Testis (tissue), 5 donors: ENCODE data around the gene PRSS16. TPM values are rescaled to one million over a fixed set of nuclear protein-coding genes. Genes with fewer than 3 reads are reported as not detected.

Experiments
- DNase-seq: peaks from one replicate; pipeline ENCODE4 v3.0.0-alpha.2; 2019
- H3K27ac ChIP-seq, 2 donors: fragments of 200-600 bp; sonication (generic); one replicate each; pipeline ENCODE4 v1.5.1; 2019
- H3K27me3 ChIP-seq: fragments of 200-600 bp; sonication (generic); one replicate; pipeline ENCODE4 v1.5.1; 2019
- H3K36me3 ChIP-seq: fragments of 200-600 bp; sonication (generic); one replicate; pipeline ENCODE4 v1.5.1; 2017; ENCODE audit warnings: low read depth; ENCODE audit errors: missing control alignments
- H3K4me1 ChIP-seq: fragments of 200-600 bp; sonication (generic); one replicate; pipeline ENCODE4 v1.5.1; 2019
- H3K4me3 ChIP-seq, 2 donors: fragments of 200-600 bp; sonication (generic); one replicate each; pipeline ENCODE4 v1.5.1; 2017 to 2019
- H3K9me3 ChIP-seq: fragments of 200-600 bp; sonication (generic); one replicate; pipeline ENCODE4 v1.5.1; 2017
- CTCF ChIP-seq, 3 experiments: fragments of 450-650 bp in 2 of 3; fragments of 200-600 bp in 1 of 3; sonication (generic) in 1 of 3; IDR thresholded peaks; one replicate each; pipeline ENCODE4 v1.5.1; 2016 to 2019; ENCODE audit warnings: antibody characterized with exemption in 3 of 3, mild to moderate bottlenecking in 2 of 3, moderate library complexity in 1 of 3
- POLR2A ChIP-seq: fragments of 450-650 bp; IDR thresholded peaks from one replicate; pipeline ENCODE4 v1.6.1; 2017; ENCODE audit warnings: antibody characterized with exemption, mild to moderate bottlenecking, moderate library complexity
- WGBS, 2 donors: methylation state at CpG; one replicate each; pipeline ENCODE4 v1.1.5; 2018; 5-methylcytosine and 5-hydroxymethylcytosine counted together
- intact Hi-C: fragments of 100-400 bp; cut with DNase I; formaldehyde crosslinking; loops from one replicate; pipeline ENCODE4 v1.15.1; 2023; ENCODE audit warnings: low total_unique reads
- long read RNA-seq, 2 donors: transcript quantifications; one replicate each; lab custom pipeline, GENCODE V29; 2026
- polyA plus RNA-seq: library from polyadenylated mRNA; stranded (reverse); fragments of 350-450 nt; fragmentation: Illumina TruSeq; extraction: RNeasy Lipid Tissue Mini Kit (QIAGEN cat#74804); gene quantifications from one replicate; pipeline ENCODE4 v1.2.3, GENCODE V29; 2014; ENCODE audit warnings: low read depth, low replicate concordance; ENCODE audit not compliant: insufficient read depth
- total RNA-seq, 2 donors: library from RNA; depleted of rRNA; stranded (reverse); fragments of >200 nt; gene quantifications; one replicate each; pipeline ENCODE4 v1.2.3, GENCODE V29; 2016

PRSS16 gene
- total RNA-seq (1 to 10 TPM; 7.9 to 8.6 TPM), polyA plus RNA-seq (4.5 TPM)
- long read RNA-seq, donor 1 = 0 reads
- long read RNA-seq, donor 2, partial matches to known transcripts = 0 of 1 reads
- long read RNA-seq, donor 2, other reads (novel, unspliced or antisense) = 0 of 1 reads

GRCh38 chr6:27247133-27247836 lies at the start of gene PRSS16:
TSS of gene PRSS16 (plus strand) at chr6:27247701. CDS start at chr6:27247738, 37 bp downstream.
- WGBS, 2 donors = 58 to 62% methylated on average over 12 of the region's 12 CpGs
- intact Hi-C loops = no loop called here
- H3K36me3 ChIP-seq = no peaks in the 10 kb centered on the region
- H3K4me1 ChIP-seq = no peaks in the 10 kb centered on the region
- H3K27ac ChIP-seq = no peak within 1 kb of the TSS
- H3K9me3 ChIP-seq = no peaks in the 10 kb centered on the region
- TF ChIP-seq CTCF (IDR thresholded peaks at IDR 0.05) (no peak), POLR2A (no peak)
- no peak within 1 kb of the TSS for H3K4me3 ChIP-seq
- no peaks in the 10 kb centered on the region for H3K27me3 ChIP-seq
- no peak for DNase-seq

- WGBS, 2 donors = 8 to 11% methylated on average over 32 of the region's 32 CpGs
- Histone ChIP-seq H3K27me3 (no peaks in the 10 kb centered on the region), H3K36me3 (no peaks in the 10 kb centered on the region), H3K27ac (no peak overlapping the region), H3K4me1 (no peaks in the 10 kb centered on the region), H3K9me3 (no peaks in the 10 kb centered on the region), H3K4me3 (no peak overlapping the region)
- TF ChIP-seq POLR2A = no peak
- no peak for TF ChIP-seq CTCF (IDR thresholded peaks at IDR 0.05)
- DNase-seq = no peak
- intact Hi-C loops = no loop called here
These were observed 41.9 kb upstream of the PRSS16 start for GRCh38 chr6:27205375-27206278.

GRCh38 chr6:27206806-27207205 lies 40.7 kb upstream of the PRSS16 start:
- Histone ChIP-seq H3K27me3 (no peaks in the 10 kb centered on the region), H3K9me3 (no peaks in the 10 kb centered on the region), H3K36me3 (no peaks in the 10 kb centered on the region), H3K27ac (no peak overlapping the region), H3K4me1 (no peaks in the 10 kb centered on the region), H3K4me3 (no peak overlapping the region)
- intact Hi-C loops = no loop called here
- TF ChIP-seq CTCF (IDR thresholded peaks at IDR 0.05) (no peak), POLR2A (no peak)
- DNase-seq = no peak

GRCh38 chr6:27208042-27208441 lies 39.5 kb upstream of the PRSS16 start:
- 72 to 79% methylated on average over 2 of the region's 2 CpGs for WGBS, 2 donors
- intact Hi-C loops = no loop called here
- no peak for TF ChIP-seq POLR2A
- TF ChIP-seq CTCF (IDR thresholded peaks at IDR 0.05) = no peak
- H3K27me3 ChIP-seq = no peaks in the 10 kb centered on the region
- no peak overlapping the region for H3K27ac ChIP-seq
- no peaks in the 10 kb centered on the region for H3K4me1 ChIP-seq
- H3K9me3 ChIP-seq = no peaks in the 10 kb centered on the region
- DNase-seq = no peak
- no peak overlapping the region for H3K4me3 ChIP-seq
- H3K36me3 ChIP-seq = no peaks in the 10 kb centered on the region
